ENCODE measurements around the gene FKBP15.

Gene FKBP15

DNA sequence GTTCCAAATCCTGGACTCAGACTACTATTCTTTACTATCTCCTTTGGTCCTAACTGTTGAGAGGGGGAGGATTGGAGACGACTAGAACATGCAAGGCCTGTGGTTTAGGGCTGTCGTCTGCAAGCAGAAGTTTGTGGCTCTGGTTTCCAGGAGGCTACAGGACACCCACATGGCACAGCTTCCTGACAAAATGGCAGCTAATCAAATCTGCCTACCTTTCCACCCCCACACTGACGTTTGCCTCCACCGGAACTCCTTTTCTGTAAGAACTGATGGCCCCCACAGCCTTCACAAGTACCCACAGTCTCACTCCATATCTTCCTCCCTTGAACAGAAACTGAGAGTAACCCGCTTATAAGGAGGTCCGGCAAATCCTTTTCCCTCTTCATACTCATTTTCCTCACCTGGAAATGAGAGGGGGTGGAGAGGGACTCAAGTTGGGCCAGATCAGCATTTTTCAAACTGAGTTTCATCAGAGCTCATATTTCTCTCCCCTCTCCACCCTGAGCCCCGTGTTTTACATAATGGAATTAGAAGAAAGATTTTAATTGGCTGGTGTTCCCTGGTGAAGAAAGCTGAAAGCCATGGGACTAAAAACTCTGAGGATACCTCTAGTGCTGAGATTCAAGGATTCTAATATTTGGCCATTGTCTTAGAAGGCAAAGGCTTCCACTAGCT, 65.0 kb downstream of the FKBP15 start:
- TF ChIP-seq, protein P1, sequence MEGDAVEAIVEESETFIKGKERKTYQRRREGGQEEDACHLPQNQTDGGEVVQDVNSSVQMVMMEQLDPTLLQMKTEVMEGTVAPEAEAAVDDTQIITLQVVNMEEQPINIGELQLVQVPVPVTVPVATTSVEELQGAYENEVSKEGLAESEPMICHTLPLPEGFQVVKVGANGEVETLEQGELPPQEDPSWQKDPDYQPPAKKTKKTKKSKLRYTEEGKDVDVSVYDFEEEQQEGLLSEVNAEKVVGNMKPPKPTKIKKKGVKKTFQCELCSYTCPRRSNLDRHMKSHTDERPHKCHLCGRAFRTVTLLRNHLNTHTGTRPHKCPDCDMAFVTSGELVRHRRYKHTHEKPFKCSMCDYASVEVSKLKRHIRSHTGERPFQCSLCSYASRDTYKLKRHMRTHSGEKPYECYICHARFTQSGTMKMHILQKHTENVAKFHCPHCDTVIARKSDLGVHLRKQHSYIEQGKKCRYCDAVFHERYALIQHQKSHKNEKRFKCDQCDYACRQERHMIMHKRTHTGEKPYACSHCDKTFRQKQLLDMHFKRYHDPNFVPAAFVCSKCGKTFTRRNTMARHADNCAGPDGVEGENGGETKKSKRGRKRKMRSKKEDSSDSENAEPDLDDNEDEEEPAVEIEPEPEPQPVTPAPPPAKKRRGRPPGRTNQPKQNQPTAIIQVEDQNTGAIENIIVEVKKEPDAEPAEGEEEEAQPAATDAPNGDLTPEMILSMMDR (conservative IDR thresholded peaks at IDR 0.05; ENCODE audit: low read length) = no peak
- H3K4me3 ChIP-seq (ENCODE audit: low read length) = no peak overlapping the region
- no peak for DNase-seq (ENCODE audit: low read depth)

- peak; percentile 34 for DNase-seq (ENCODE audit: low read depth)
- no peak overlapping the region for H3K4me3 ChIP-seq (ENCODE audit: low read length)
- TF ChIP-seq, protein P1 (conservative IDR thresholded peaks at IDR 0.05; ENCODE audit: low read length) = no peak
Measured at GRCh38 chr9:113154946-113155345, 66.1 kb downstream of the FKBP15 start.

GRCh38 chr9:113154471-113154870, 66.6 kb downstream of the FKBP15 start:
- peak; percentile 58 for DNase-seq (ENCODE audit: low read depth)
- TF ChIP-seq, protein P1 (conservative IDR thresholded peaks at IDR 0.05; ENCODE audit: low read length) = no peak

GRCh38 chr9:113153599-113153998, 67.5 kb downstream of the FKBP15 start:
- DNase-seq (ENCODE audit: low read depth) = no peak
- TF ChIP-seq, protein P1 (conservative IDR thresholded peaks at IDR 0.05; ENCODE audit: low read length) = no peak
- H3K4me3 ChIP-seq (ENCODE audit: low read length) = no peak overlapping the region

More at GRCh38 chr9:113154471-113154870, 66.6 kb downstream of the FKBP15 start:
- H3K4me3 ChIP-seq (ENCODE audit: low read length) = no peak overlapping the region

- H3K4me3 ChIP-seq (ENCODE audit: low read length) = no peak overlapping the region; the same call in 1 of the 2 replicates
- TF ChIP-seq, protein P1 (conservative IDR thresholded peaks at IDR 0.05; ENCODE audit: low read length) = no peak
- DNase-seq (ENCODE audit: low read depth) = peak; percentile 47
Measured at GRCh38 chr9:113152699-113153098, 68.4 kb downstream of the FKBP15 start.

DNA sequence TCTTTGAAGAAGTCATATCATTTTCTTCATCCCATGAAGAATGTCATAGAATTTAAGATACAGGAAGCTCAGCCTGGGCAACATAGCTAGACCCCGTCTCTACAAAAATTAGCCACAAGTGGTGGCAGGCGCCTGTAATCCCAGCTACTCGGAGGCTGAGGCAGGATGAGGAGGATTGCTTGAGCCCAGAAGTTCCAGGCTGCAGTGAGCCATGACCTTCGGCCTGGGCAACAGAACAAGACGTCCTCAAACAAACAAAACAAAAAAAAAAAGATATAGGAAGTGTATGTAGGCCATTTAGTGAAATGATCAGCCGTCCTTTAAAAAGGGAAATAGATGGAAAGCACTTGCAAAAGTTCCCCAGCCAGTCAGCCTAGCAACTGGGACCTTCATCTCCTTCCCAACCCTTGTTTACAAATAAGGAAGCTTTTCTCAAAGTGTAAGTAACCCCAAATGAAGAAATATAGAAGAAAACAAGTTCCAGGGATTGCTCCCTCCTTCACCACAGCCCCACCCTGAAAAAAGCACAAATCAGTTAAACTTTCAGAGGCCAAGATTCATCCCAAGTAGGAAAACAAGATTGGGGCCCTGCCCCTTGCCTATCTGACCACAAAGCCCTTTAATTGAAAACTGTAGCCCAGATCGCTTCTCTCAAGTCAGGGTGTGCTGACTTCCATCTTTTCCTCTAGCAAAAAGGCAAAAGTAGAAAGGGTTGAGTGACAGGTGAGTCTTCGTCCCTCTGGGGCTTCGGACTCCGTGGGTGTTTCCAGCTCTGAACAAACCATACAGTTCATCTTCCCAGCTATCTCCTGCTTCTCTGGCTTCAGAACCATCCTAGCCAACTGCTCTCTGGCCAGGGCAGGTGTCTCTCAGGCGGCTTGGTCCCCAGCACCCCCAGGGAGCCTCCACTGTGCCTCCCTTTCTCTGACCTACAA, 69.1 kb downstream of the FKBP15 start:
- peak; percentile 9 for DNase-seq (ENCODE audit: low read depth)
- TF ChIP-seq, protein P1 (conservative IDR thresholded peaks at IDR 0.05; ENCODE audit: low read length) = no peak
- peak overlapping the region; percentile 93 for H3K4me3 ChIP-seq (ENCODE audit: low read length)
